Thymus (tissue), 11 donors: ENCODE data around the gene BDKRB1. TPM values are rescaled to one million over a fixed set of nuclear protein-coding genes. Genes with fewer than 3 reads are reported as not detected.

ENCODE experiments used
- DNase-seq, 9 donors: peaks; one replicate each; pipeline ENCODE4 v3.0.0-alpha.2; 2013; ENCODE audit warnings: low spot score in 9 of 9, low read depth in 6 of 9, missing footprints in 1 of 9
- H3K27ac ChIP-seq, 2 donors: one replicate each; pipeline ENCODE4 v1.5.1; 2013; ENCODE audit warnings: control low read depth in 1 of 2, low read depth in 1 of 2, low read length in 1 of 2, mild to moderate bottlenecking in 1 of 2, moderate library complexity in 1 of 2
- H3K27me3 ChIP-seq, 2 donors: one replicate each; pipeline ENCODE4 v1.5.1; 2013; ENCODE audit warnings: low read length in 1 of 2; ENCODE audit not compliant: control insufficient read depth in 2 of 2, insufficient read depth in 1 of 2
- H3K36me3 ChIP-seq, 2 donors: one replicate each; pipeline ENCODE4 v1.5.1; 2013; ENCODE audit warnings: low read length in 1 of 2, mild to moderate bottlenecking in 1 of 2, moderate library complexity in 1 of 2; ENCODE audit not compliant: control insufficient read depth in 2 of 2, insufficient read depth in 2 of 2
- H3K4me1 ChIP-seq, 2 donors: one replicate each; pipeline ENCODE4 v1.5.1; 2013; ENCODE audit warnings: low read length in 2 of 2; ENCODE audit not compliant: control insufficient read depth in 2 of 2, insufficient read depth in 2 of 2
- H3K4me3 ChIP-seq, 2 donors: one replicate each; pipeline ENCODE4 v1.5.1; 2013; ENCODE audit warnings: low read length in 2 of 2, control low read depth in 1 of 2, mild to moderate bottlenecking in 1 of 2
- H3K9me3 ChIP-seq, 2 donors: one replicate each; pipeline ENCODE4 v1.5.1; 2013; ENCODE audit warnings: low read length in 1 of 2, mild to moderate bottlenecking in 1 of 2; ENCODE audit not compliant: control insufficient read depth in 2 of 2, insufficient read depth in 1 of 2
- WGBS: extraction: QIAGEN DNeasy Blood & Tissue Kit; methylation state at CpG from one replicate; pipeline ENCODE4 v1.1.7; 2013; 5-methylcytosine and 5-hydroxymethylcytosine counted together
- polyA plus RNA-seq: library from polyadenylated mRNA; stranded (reverse); fragments of 200-250 nt; gene quantifications from one replicate; pipeline ENCODE4 v1.2.3, GENCODE V29; 2013
- total RNA-seq: library from RNA; stranded (reverse); fragments of 120-200 nt; gene quantifications from one replicate; pipeline ENCODE4 v1.2.4, GENCODE V29; 2013
- donor health status: healthy.

Gene BDKRB1
- total and polyA plus RNA-seq, 2 donors: 0.05 to 0.62 TPM

- DNase-seq: no peak
- Histone ChIP-seq H3K4me1 (no peaks in the 10 kb centered on the region), H3K36me3 (no peaks in the 10 kb centered on the region), H3K27ac (no peak overlapping the region), H3K9me3 (no peaks in the 10 kb centered on the region), H3K4me3 (no peak overlapping the region), H3K27me3 (peaks cover 0 to 4% of the 10 kb centered on the region in 2 donors)
- WGBS: 93% methylated on average over 4 of the region's 4 CpGs
These were observed 4.3 kb upstream of the BDKRB1 start for GRCh38 chr14:96251656-96252155.

- Histone ChIP-seq H3K4me3 (no peak overlapping the region), H3K36me3 (no peaks in the 10 kb centered on the region), H3K27me3 (peaks cover 0 to 6% of the 10 kb centered on the region in 2 donors), H3K4me1 (no peaks in the 10 kb centered on the region), H3K9me3 (no peaks in the 10 kb centered on the region), H3K27ac (no peak overlapping the region)
- DNase-seq: no peak
- WGBS: 94% methylated on average over 19 of the region's 19 CpGs
These were observed 3.5 kb upstream of the BDKRB1 start for GRCh38 chr14:96252323-96252998.

GRCh38 chr14:96252999-96253539 is 2.9 kb upstream of the BDKRB1 start:
- no peak overlapping the region for H3K27ac ChIP-seq
- no peak for DNase-seq

GRCh38 chr14:96254687-96255086 is 1.3 kb upstream of the BDKRB1 start:
- no peaks in the 10 kb centered on the region for H3K36me3 ChIP-seq
- H3K27ac ChIP-seq: no peak overlapping the region
- H3K4me3 ChIP-seq: no peak overlapping the region
- peaks cover 0 to 6% of the 10 kb centered on the region in 2 donors for H3K27me3 ChIP-seq
- no peaks in the 10 kb centered on the region for H3K9me3 ChIP-seq
- no peaks in the 10 kb centered on the region for H3K4me1 ChIP-seq
- WGBS: 86% methylated on average over 11 of the region's 11 CpGs
- no peak for DNase-seq

More at GRCh38 chr14:96252999-96253539, 2.9 kb upstream of the BDKRB1 start:
- Histone ChIP-seq H3K4me1 (no peaks in the 10 kb centered on the region), H3K27me3 (peaks cover 0 to 6% of the 10 kb centered on the region in 2 donors), H3K9me3 (no peaks in the 10 kb centered on the region), H3K36me3 (no peaks in the 10 kb centered on the region), H3K4me3 (no peak overlapping the region)
- WGBS: 79% methylated on average over 9 of the region's 9 CpGs

- Histone ChIP-seq H3K4me1 (no peaks in the 10 kb centered on the region), H3K27ac (no peak overlapping the region), H3K9me3 (no peaks in the 10 kb centered on the region), H3K36me3 (no peaks in the 10 kb centered on the region), H3K4me3 (no peak overlapping the region), H3K27me3 (peaks cover 0 to 6% of the 10 kb centered on the region in 2 donors)
- 90% methylated on average over 4 of the region's 4 CpGs for WGBS
- no peak for DNase-seq
These were observed 397 bp downstream of the BDKRB1 start for GRCh38 chr14:96256407-96256806.

- Histone ChIP-seq H3K9me3 (no peaks in the 10 kb centered on the region), H3K4me3 (no peak overlapping the region), H3K27ac (no peak overlapping the region), H3K36me3 (no peaks in the 10 kb centered on the region), H3K4me1 (no peaks in the 10 kb centered on the region), H3K27me3 (peaks cover 0 to 6% of the 10 kb centered on the region in 2 donors)
- no peak for DNase-seq
- WGBS: 85% methylated on average over 8 of the region's 8 CpGs
These were observed 1.0 kb downstream of the BDKRB1 start for GRCh38 chr14:96257056-96257455.

- Histone ChIP-seq H3K36me3 (no peaks in the 10 kb centered on the region), H3K4me1 (no peaks in the 10 kb centered on the region), H3K27me3 (peaks cover 0 to 6% of the 10 kb centered on the region in 2 donors), H3K27ac (no peak overlapping the region), H3K4me3 (no peak overlapping the region), H3K9me3 (no peaks in the 10 kb centered on the region)
- DNase-seq: no peak
These were observed 1.9 kb downstream of the BDKRB1 start for GRCh38 chr14:96257900-96258299.

- no peaks in the 10 kb centered on the region for H3K4me1 ChIP-seq
- DNase-seq: no peak
- H3K27ac ChIP-seq: no peak overlapping the region
- WGBS: 72% methylated on average over 2 of the region's 2 CpGs
- H3K27me3 ChIP-seq: peaks cover 0 to 3% of the 10 kb centered on the region in 2 donors
- no peak overlapping the region for H3K4me3 ChIP-seq
- no peaks in the 10 kb centered on the region for H3K9me3 ChIP-seq
- H3K36me3 ChIP-seq: no peaks in the 10 kb centered on the region
These were observed 4.4 kb downstream of the BDKRB1 start for GRCh38 chr14:96260341-96260821.

- no peaks in the 10 kb centered on the region for H3K4me1 ChIP-seq
- WGBS: 88% methylated on average over 5 of the region's 5 CpGs
These were observed 5.0 kb downstream of the BDKRB1 start for GRCh38 chr14:96261053-96261452.

More at GRCh38 chr14:96261053-96261452, 5.0 kb downstream of the BDKRB1 start:
- H3K27ac ChIP-seq: no peak overlapping the region
- H3K4me3 ChIP-seq: no peak overlapping the region
- no peaks in the 10 kb centered on the region for H3K9me3 ChIP-seq
- peaks cover 0 to 3% of the 10 kb centered on the region in 2 donors for H3K27me3 ChIP-seq
- no peaks in the 10 kb centered on the region for H3K36me3 ChIP-seq
- DNase-seq: no peak
